ENCODE data around the gene CMKLR1.

The CMKLR1 gene

GRCh38 chr12:108370415-108370814 is 31.3 kb upstream of the CMKLR1 start:
- DNase-seq (ENCODE audit: insufficient read length, low spot score) (no peak), FAIRE-seq (no peak)
- TF ChIP-seq POLR2A (IDR thresholded peaks at IDR 0.05; ENCODE audit: low read depth, low read length): no peak

- TF ChIP-seq POLR2A (IDR thresholded peaks at IDR 0.05; ENCODE audit: low read depth, low read length): no peak
- DNase-seq (ENCODE audit: insufficient read length, low spot score) (no peak), FAIRE-seq (no peak)
Measured at GRCh38 chr12:108369736-108370396, 30.8 kb upstream of the CMKLR1 start.

GRCh38 chr12:108368089-108368488 is 29.0 kb upstream of the CMKLR1 start:
- DNase-seq (ENCODE audit: insufficient read length, low spot score): no peak
- FAIRE-seq: no peak
- TF ChIP-seq POLR2A (IDR thresholded peaks at IDR 0.05; ENCODE audit: low read depth, low read length): no peak

GRCh38 chr12:108367436-108367835 is 28.3 kb upstream of the CMKLR1 start:
- TF ChIP-seq POLR2A (IDR thresholded peaks at IDR 0.05; ENCODE audit: low read depth, low read length): no peak
- DNase-seq (ENCODE audit: insufficient read length, low spot score): no peak
- FAIRE-seq: no peak

- no peak for DNase-seq (ENCODE audit: insufficient read length, low spot score)
- no peak for TF ChIP-seq POLR2A (IDR thresholded peaks at IDR 0.05; ENCODE audit: low read depth, low read length)
- FAIRE-seq: no peak
Measured at GRCh38 chr12:108365324-108365723, 26.2 kb upstream of the CMKLR1 start.

- TF ChIP-seq POLR2A (IDR thresholded peaks at IDR 0.05; ENCODE audit: low read depth, low read length): no peak
- no peak for FAIRE-seq
- no peak for DNase-seq (ENCODE audit: insufficient read length, low spot score)
Measured at GRCh38 chr12:108364879-108365278, 25.8 kb upstream of the CMKLR1 start.

- FAIRE-seq (no peak), DNase-seq (ENCODE audit: insufficient read length, low spot score) (no peak)
- no peak for TF ChIP-seq POLR2A (IDR thresholded peaks at IDR 0.05; ENCODE audit: low read depth, low read length)
Measured at GRCh38 chr12:108363565-108363964, 24.5 kb upstream of the CMKLR1 start.

- no peak for TF ChIP-seq POLR2A (IDR thresholded peaks at IDR 0.05; ENCODE audit: low read depth, low read length)
- DNase-seq (ENCODE audit: insufficient read length, low spot score) (no peak), FAIRE-seq (no peak)
Measured at GRCh38 chr12:108363165-108363564, 24.1 kb upstream of the CMKLR1 start.

- no peak for TF ChIP-seq POLR2A (IDR thresholded peaks at IDR 0.05; ENCODE audit: low read depth, low read length)
- FAIRE-seq (no peak), DNase-seq (ENCODE audit: insufficient read length, low spot score) (no peak)
Measured at GRCh38 chr12:108361606-108362005, 22.5 kb upstream of the CMKLR1 start.

- DNase-seq (ENCODE audit: insufficient read length, low spot score) (no peak), FAIRE-seq (no peak)
- no peak for TF ChIP-seq POLR2A (IDR thresholded peaks at IDR 0.05; ENCODE audit: low read depth, low read length)
Measured at GRCh38 chr12:108360487-108360886, 21.4 kb upstream of the CMKLR1 start.

- no peak for DNase-seq (ENCODE audit: insufficient read length, low spot score)
- FAIRE-seq: no peak
- no peak for TF ChIP-seq POLR2A (IDR thresholded peaks at IDR 0.05; ENCODE audit: low read depth, low read length)
Measured at GRCh38 chr12:108360057-108360456, 20.9 kb upstream of the CMKLR1 start.

- DNase-seq (ENCODE audit: insufficient read length, low spot score): no peak
- TF ChIP-seq POLR2A (IDR thresholded peaks at IDR 0.05; ENCODE audit: low read depth, low read length): no peak
- FAIRE-seq: no peak
Measured at GRCh38 chr12:108358580-108358965, 19.5 kb upstream of the CMKLR1 start.

GRCh38 chr12:108357834-108358579 is 18.9 kb upstream of the CMKLR1 start:
- DNase-seq (ENCODE audit: insufficient read length, low spot score) (no peak), FAIRE-seq (no peak)
- TF ChIP-seq POLR2A (IDR thresholded peaks at IDR 0.05; ENCODE audit: low read depth, low read length): no peak

GRCh38 chr12:108356835-108357806 is 18.0 kb upstream of the CMKLR1 start:
- FAIRE-seq (no peak), DNase-seq (ENCODE audit: insufficient read length, low spot score) (no peak)
- no peak for TF ChIP-seq POLR2A (IDR thresholded peaks at IDR 0.05; ENCODE audit: low read depth, low read length)

All from H54 (cell line).